GM19452 (cell line): ENCODE measurements around the gene FAHD1.
"Not testable (repeated sequence)": the region's sequence is repeated elsewhere in the genome, so short reads cannot be mapped to it uniquely, and the experiment has no call there.

Experiments
- ATAC-seq: cut with Tn5 transposase; IDR thresholded peaks from one replicate; pipeline ENCODE4 v1.9.1; 2021; ENCODE audit not compliant: unreplicated experiment

FAHD1 gene

DNA sequence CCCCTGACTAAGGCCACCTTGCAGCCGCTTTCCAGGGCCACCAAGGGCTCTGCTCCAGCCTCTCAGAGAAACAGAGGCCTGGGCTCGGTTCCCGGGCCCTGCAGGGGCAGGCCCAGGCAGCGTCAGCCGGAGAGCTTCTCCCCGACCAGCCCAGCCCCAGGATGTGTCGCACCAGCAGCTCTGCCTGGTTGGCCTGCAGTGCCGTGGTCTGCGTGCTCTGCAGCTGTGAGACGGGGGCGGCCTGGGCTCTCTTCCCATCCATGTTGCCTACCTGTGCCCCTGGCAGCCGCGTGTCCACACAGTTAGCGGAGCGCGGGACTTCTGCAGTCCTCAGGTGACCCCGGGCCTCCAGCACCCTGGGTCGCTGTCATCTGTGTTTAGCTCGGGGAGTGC is 38.3 kb upstream of the FAHD1 start:
- ATAC-seq, result no peak

DNA sequence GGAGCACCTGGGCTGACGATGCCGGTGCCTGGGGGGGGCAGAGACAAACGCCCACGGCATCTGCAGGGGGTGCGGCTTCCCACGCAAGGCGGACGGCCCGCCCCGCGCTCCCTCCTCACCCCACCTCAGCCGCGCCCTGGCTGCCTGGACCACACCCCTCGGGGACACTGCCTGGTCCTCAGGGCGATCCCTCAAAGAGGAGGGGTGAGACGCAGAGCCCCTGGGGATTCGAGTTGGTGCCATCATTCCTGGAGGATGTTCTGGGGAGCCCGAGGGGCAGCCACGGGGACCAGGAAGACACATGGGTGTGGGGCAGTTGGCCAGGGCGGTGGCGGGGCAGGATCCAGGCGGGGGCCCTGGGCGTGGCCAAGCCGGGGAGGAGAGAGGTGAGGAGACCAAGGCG is 37.4 kb upstream of the FAHD1 start:
- ATAC-seq, result no peak

DNA sequence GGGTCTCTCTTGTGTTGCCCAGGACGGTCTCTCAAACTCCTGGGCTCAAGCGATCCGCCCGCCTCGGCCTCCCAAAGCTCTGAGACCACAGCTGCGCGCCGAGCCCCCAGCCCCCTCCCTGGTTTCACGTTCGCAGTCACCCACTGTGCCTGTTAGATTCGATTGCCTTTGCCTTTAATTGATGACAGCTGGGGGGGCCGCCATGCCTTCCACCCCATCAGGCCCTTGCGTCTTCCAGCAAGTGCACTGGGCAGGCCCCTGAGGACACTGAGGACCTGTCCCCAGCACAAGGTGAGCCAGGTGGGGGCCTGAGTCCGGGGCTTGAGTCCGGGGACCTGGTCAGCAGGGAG is 36.8 kb upstream of the FAHD1 start:
- no peak for ATAC-seq

DNA sequence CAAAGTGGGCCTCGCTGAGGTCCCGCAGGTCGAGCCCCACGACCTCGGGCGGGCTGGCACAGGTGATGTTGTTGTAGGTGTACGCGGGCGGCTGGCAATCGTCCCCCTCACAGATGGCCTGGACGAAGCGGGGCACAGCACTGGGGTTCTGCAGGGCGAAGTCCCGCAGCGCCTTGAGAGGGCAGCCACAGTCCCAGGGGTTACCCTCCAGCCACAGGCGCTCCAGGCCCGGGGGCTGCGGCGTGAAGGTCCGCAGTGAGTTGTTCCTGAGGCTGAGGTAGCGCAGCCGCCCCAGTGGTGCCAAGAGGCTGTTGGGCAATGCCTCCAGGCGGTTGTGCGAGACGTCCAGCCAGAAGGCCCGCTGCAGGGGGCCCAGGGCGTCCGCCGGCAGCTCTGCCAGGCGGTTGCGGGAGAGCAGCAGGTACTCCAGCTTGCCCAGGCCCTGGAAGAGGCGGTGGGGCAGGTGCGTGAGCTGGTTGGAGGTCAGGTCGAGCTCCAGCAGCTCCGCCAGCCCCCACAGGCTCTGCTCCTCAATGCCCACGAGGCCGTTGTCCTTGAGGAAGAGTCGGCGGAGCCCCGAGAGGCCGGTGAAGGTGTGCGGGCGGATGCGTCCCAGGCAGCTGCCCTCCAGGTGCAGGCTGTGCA is 36.3 kb upstream of the FAHD1 start:
- no peak for ATAC-seq

DNA sequence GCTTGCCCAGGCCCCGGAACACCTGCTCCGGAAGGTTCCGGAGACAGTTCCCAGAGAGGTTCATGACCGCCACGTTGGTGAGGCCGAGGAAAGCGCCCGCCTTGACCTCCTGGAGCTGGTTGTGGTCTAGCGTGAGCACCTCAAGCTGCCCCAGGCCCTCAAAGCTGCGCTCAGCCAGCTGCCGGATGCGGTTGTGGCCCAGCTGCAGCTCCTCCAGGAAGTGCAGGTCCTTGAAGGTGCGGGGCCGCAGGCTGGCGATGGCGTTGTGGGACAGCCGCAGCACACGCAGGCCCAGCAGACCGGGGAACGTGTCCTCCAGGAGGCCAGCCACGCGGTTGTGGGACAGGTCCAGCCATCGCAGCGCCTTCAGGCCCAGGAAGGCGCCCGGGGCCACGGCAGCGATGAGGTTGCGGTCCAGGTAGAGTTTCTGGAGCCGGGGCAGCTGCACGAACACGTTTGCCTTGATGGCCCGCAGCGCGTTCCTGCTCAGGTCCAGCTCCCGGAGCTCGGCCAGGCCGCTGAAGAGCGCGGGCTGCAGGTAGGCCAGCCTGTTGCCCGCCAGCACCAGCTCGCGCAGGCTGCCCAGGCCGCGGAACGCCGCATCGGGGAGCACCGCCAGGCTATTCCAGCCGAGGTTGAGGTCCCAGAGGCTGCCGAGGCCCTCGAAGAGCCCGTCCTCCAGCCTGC is 35.6 kb upstream of the FAHD1 start:
- no peak for ATAC-seq

DNA sequence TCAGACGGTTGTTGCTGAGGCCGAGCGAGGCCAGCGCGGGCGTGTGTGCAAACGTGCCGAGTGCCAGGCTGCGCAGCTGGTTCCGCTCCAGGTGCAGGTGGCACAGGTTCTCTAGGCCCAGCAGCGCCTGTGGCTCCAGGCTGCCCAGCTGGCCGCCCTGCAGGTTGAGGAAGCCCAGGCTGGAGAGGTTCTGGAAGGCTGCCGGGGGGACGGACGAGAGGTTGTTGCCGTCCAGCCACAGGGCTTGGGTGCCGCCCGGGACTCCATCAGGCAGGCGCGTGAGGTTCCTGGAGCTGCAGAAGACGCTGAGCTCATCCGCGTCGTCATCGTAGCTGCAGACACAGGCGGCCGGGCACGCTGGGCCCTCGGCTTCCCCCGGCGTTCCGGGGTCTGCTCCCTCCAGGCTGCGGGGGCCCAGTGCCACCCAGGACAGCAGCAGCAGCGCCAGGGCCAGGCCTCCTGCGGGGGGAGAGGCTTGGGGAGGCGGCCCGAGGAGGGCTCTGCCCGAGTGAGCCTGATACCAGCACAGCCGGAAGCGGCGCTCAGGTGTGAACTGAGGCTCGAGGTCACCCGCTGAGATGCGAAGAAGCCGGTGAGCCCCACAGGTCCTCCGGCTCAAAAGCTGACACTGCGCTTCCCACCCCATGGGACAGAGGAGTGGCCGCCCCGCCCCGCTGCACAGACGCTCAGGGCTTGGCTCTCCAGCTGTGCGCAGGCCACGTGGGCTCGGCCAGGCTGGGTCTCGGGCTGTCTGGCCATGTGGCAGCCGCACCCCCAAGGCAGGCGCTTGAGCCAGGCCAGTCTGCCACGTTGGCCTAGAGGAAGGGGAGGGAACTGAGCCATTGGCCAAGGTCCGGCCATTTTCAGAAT is 34.8 kb upstream of the FAHD1 start:
- ATAC-seq, result no peak

DNA sequence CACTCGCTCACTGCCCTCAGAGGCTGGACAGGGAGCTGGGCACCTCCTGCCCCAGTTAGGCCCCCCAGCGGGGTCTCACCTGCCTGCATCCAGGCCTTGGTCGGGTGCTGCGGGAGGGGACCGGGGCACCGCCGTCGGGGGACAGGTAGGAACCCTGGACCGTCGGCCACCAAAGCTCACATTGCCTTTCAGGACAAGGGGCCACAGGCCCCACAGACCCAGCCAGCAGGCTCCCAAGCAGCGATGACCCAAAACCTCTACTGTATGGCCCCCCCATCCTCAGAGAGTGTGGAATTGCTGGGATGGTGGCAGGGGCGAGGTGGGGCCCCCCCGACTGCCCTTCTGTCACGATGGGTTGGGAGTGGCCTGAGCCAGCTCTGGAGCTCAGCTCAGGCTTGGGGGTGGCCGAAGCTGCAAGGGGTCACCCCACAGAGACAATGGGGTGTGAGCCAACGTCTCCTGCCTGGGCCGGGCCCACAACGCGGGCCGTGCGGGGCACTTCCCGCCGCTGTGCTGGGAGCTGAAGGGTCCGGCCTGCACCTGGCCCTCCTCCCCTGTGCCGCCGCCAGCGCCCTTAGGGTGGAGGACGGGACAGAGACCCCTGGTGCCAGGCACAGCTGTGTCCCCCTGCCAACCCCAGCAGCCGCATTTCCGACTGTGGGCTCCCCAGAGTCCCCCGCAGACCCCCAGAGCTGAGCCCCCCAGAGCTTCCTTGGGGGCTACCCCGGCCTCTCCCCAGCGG is 34.0 kb upstream of the FAHD1 start:
- ATAC-seq, result no peak

DNA sequence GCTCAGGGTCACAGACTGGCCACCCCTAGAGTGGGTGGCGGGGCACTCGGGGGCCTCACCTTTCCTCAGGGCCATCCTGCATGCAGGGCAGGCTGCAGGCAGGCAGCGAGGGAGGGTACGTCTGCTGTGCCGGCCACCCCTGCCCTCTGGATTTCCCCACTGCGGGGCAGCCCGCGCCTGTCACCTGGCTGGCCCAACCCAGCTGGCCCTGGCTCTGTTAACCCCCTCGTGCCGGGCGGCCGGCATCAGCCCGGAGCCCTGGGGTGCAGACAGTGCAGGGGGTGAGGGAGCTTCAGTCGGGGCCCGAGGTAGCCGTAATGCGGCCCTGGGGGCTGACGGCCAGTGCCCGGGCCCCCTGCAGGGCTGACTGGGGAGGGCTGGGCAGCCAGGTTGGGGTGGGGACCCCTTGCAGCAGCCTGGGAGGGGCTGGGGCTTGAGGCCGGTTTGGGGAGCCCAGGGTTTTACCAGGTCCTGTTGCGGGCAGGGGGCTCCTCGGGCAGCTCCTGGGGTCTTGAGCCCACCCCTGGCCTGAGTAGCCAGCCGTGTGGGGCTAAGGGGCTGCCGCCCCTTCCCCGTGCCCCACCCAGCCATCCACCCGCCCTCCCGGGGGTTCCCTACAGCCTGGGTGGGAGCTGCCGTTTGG is 33.3 kb upstream of the FAHD1 start, which contains the start of gene IGFALS:
Gene IGFALS (minus strand): TSS at position 128 of the 643 bp plus-strand sequence. CDS start 53 bp downstream, at position 75.
- no peak for ATAC-seq

DNA sequence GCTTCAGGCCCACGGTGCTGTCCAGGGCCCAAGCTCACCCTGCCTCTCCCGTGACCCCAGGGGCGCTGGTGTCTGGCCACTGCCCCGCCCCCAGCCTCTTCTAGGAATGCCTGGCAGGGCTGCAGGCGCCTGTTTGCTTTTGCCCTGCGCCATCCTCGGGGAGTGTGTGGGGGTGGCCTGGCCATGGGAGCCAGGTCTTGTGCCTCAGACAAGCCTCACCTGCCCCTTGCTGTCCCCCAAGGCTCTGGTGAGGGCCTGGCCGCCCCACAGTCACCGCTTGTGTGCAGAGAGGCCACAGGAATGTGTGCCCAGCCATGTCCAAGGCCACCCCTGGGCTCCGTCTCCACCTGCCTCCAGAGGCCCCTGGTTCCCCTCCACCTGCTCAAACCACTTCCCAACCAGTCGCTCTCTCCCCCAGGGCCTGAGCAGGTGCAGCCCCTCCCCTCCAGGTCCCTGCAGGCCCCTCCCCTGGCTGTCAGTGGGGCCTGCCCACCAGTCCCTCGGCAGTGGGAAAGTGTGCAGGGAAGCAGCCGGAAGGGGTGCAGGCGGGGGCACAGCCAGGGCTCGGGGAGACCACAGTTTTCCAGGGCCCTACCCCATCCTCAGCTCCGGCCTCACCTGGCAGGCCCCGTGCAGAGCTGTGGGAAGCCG is 32.7 kb upstream of the FAHD1 start:
- no peak for ATAC-seq

DNA sequence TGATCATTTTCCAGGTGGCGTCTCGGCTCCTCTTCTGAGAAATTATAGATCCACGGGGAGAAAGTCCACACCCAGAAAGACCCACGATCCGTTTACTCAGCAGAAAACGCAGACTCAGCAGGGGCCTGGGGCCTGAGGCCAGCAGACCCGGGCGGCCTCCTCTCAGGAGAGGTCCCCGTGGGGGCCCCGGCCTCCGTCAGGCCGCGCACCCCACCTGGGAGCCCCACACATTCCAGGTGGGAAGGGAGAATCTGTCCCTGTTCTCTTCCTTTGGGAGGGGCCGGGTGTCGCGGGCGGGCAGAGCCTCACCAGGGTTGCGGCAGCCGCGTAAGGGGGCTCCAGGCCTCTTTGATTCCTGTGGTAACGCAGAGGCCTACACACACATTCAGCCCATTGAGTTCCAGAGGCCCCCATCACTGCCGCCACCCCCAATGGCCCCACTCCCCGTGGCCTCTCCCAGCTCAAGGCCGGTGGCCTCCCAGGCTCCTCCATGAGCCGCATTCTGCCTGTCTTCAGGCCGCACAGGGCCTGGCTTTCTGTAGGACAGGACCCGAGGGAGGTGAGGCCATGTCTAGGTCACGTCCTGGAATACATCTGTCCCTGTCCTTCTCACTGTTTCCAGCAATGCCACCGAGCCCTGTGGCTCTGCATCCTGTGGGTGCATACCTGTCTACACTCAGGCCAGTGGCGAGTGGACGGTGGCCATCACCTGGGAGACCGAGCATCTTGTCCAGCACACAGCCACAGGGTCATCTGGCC is 31.9 kb upstream of the FAHD1 start:
- ATAC-seq, result no peak

DNA sequence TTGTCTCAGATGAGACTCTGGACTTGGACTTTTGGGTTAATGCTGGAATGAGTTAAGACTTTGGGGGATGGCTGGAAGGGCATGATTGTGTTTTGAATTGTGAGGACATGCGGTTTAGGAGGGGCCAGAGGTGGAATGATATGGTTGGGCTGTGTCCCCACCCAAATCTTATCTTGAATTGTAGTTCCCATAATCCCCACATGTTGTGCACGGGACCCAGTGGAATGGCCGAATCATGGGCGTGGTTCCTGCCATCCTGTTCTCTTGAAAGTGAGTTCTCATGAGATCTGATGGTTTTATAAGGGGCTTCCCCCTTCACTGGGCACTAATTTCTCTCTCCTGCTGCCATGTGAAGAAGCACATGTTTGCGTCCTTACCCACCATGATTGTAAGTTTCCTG is 27.7 kb upstream of the FAHD1 start:
- ATAC-seq, result not testable (repeated sequence)

DNA sequence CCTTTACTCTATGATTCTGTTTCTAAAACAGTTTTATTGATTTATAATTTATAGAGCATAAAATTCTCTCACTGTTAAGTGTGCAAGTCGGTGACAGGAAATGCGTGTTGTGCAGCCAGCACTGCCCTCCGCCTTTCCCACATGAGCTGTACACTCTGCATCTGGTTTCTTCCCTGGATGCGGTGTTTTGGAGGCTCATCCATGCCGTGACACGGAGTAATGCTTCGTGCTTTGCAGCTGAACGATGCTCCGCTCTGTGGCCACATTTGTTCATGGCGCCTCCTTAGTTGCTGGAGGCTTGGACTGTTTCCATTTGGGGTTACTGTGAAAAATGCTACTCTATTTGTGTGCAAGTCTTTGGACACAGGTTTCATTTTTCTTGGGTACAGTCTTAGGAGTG is 26.3 kb upstream of the FAHD1 start:
- ATAC-seq, result no peak

DNA sequence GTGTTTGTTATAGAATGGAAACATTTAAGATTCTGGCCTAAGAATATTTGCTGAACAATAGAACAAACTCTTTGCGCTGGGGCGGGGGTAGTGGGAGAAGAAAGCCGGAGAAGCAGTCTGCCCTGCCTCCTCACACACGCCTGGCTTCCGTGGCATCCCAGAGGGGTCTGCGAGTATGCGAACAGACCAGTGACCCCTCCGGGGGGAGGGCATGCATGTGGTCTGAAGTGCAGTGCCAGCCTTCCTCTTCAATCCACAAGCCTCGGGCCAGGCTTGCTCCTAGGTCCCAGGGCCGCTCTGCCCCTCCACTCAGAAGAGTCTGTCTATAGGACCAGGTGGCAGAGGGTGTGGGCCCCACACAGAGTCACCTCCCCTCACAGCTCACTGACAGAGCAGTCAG is 19.4 kb upstream of the FAHD1 start:
- ATAC-seq, result no peak

DNA sequence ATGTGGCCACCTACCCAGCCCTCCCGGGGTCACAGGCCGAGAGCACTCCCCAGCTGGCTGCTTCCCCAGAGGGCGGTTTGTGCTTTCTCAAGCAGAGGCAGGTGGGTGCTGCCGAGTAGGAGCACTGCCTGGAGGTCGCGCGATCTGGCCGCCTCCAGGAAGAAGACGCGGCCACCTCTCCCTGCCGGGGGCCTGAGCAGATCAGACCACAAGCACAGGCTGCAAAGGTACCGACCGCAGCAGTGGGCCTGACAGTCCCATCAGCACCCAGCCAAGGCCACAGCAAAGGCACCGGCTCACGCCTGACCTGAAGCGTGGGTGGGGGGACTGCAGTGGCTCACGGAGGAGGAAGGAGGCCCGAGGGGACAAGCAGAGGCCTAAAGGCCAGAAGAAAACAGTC is 18.3 kb upstream of the FAHD1 start:
- ATAC-seq, result no peak

DNA sequence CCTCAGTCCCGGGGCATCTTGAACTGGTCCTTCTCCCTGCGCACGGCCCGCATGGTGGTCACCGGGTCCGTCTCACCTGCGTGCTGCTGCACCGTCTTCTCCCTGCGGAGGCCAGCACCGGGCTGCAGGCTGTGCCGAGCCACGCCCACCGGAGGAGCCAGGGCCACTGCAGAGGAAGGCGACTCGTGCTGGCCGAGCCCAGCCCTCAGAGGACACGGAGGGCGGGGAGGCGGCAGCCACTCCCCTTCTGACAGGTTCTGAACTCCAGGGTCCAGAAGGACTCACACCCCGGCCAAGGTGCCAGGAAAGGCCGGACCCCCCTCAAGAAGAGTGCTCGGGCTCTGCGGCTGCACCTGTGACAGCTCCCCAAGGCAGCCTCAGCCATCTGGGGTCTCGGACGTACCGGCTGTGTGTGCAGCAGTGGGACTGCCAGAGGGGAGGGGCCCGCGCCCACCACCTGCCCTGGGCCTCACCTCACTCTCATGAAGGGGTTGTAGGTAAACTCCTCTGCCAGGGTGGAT is 17.7 kb upstream of the FAHD1 start:
- no peak for ATAC-seq

DNA sequence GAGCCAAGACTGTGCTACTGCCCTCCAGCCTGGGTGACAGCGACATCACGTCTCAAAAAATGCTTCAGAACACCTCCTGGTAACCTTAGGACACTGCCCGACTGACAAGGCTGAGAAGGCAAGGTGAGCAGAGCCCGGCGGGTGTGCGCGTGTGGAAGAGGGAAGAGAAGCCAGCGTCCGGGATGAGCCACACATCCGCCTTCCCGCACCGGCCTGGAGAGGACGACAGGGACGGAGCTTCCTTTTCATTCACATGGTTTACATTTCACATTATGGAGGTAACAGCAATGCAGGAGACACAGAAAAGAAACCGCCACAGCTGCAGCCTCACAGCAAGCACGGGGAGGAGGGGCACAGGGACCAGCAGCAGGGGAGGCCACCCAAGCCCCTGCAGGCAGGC is 16.9 kb upstream of the FAHD1 start:
- ATAC-seq, result no peak

DNA sequence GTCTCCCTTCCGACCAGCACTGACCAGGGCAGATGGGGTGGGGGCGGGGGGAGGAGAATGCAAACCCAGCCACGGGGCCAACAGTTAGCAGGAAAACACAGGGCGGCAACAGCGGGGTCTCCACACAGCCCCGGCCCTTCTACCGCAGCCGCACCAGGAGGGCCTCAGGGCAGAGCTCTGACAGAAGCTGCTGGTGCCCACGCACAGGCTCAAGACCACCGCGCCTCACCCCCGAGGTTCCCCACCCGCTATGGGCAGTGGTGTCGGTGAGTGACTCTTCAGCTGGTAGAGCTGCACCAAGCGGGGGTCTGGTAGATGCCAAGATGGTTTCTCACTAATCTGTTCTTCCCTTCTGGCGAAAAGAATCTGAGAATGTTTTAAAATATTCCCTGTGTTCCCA is 16.5 kb upstream of the FAHD1 start:
- no peak for ATAC-seq

DNA sequence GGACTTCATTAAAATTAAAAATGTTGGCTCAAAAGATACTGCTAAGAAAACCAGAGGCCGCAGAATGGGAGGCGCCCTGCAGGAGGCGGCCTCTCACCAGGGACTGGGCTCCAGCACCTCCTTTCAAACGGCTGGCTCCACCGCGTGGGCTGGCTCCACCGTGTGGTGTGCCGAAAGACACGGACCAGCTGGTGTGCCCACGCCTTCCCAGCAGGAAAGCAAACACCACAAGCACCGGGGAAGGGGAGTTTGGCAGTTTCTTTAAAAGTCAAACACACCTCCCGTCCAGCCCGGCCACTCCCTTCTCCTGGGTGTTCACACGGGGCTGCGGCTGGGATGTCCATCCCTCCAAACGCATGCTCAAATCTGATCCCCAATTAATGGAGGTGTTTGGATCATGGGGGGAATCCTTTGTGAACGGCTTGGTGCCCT is 14.3 kb upstream of the FAHD1 start:
- no peak for ATAC-seq

DNA sequence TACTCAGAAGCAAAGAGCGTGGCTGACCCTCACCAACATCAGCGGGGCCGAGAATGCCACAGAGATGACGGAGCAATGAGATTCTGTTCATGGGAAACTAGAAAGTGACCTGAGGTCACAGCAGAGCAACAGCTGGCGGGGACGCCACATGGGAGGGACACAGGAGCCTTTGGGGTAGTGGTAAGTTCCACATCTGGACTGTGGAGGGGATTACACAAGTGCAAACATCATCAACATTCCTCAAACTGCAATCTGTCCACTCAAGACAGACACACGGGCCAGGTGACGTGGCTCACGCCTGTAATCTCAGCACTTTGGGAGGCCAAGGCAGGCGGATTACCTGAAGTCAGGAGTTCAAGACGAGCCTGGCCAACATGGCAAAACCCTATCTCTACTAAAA is 11.5 kb upstream of the FAHD1 start:
- no peak for ATAC-seq
